CD4-positive, alpha-beta T cell treated with Interleukin-4 for 4 hours (primary cell): Measurements from ENCODE around the gene ZNF708.
"Not testable (repeated sequence)": the region's sequence is repeated elsewhere in the genome, so short reads cannot be mapped to it uniquely, and the experiment has no call there.

Experiments
- DNase-seq: peaks from one replicate; pipeline ENCODE4 v3.0.0-alpha.2; 2020

Gene ZNF708

GRCh38 chr19:21328885-21329605 is at the start of gene ZNF708:
Gene ZNF708, minus strand, starts transcription at chr19:21329410. Its CDS starts 198 bp downstream, at chr19:21329212.
- peak; percentile 92 for DNase-seq

- no peak for DNase-seq
These were observed 33.1 kb upstream of the ZNF708 start for GRCh38 chr19:21362291-21362690.

- DNase-seq = peak; percentile 82
These were observed 29.7 kb upstream of the ZNF708 start, which contains the start of gene ZNF738 for GRCh38 chr19:21358768-21359451. Gene ZNF738, plus strand, starts transcription at chr19:21359000. Its CDS starts 141 bp downstream, at chr19:21359141.

GRCh38 chr19:21352830-21353229 is 23.6 kb upstream of the ZNF708 start:
- DNase-seq = no peak

GRCh38 chr19:21344841-21345240 is 15.6 kb upstream of the ZNF708 start:
- not testable (repeated sequence) for DNase-seq

- DNase-seq = no peak
These were observed 6.5 kb upstream of the ZNF708 start for GRCh38 chr19:21335721-21336120.

GRCh38 chr19:21328406-21328805 is 804 bp downstream of the ZNF708 start:
- peak; percentile 12 for DNase-seq

GRCh38 chr19:21326169-21326568 is 3.0 kb downstream of the ZNF708 start:
- no peak for DNase-seq

GRCh38 chr19:21323000-21323399 is 6.2 kb downstream of the ZNF708 start:
- no peak for DNase-seq

- no peak for DNase-seq
These were observed 6.7 kb downstream of the ZNF708 start for GRCh38 chr19:21322528-21322927.

GRCh38 chr19:21321996-21322395 is 7.2 kb downstream of the ZNF708 start:
- no peak for DNase-seq

GRCh38 chr19:21321134-21321533 is 8.1 kb downstream of the ZNF708 start:
- DNase-seq = no peak

- no peak for DNase-seq
These were observed 11.4 kb downstream of the ZNF708 start for GRCh38 chr19:21317821-21318220.

- DNase-seq = no peak
These were observed 14.5 kb downstream of the ZNF708 start for GRCh38 chr19:21314676-21315075.

- not testable (repeated sequence) for DNase-seq
These were observed 16.4 kb downstream of the ZNF708 start for GRCh38 chr19:21312807-21313206.

GRCh38 chr19:21308773-21309172 is 20.4 kb downstream of the ZNF708 start:
- no peak for DNase-seq

- not testable (repeated sequence) for DNase-seq
These were observed 22.2 kb downstream of the ZNF708 start for GRCh38 chr19:21306881-21307479.

GRCh38 chr19:21293768-21294167 is 35.4 kb downstream of the ZNF708 start:
- not testable (repeated sequence) for DNase-seq

GRCh38 chr19:21269813-21270212 is 59.4 kb downstream of the ZNF708 start:
- DNase-seq = no peak

GRCh38 chr19:21264891-21265290 is 64.3 kb downstream of the ZNF708 start:
- DNase-seq = no peak

GRCh38 chr19:21264416-21264815 is 64.8 kb downstream of the ZNF708 start:
- DNase-seq = no peak

GRCh38 chr19:21260848-21261381 is 68.3 kb downstream of the ZNF708 start:
- DNase-seq = not testable (repeated sequence)

- no peak for DNase-seq
These were observed 68.9 kb downstream of the ZNF708 start for GRCh38 chr19:21260164-21260847.
